Gastroesophageal sphincter (tissue), 4 donors: Measurements from ENCODE around the gene KNOP1. TPM values are rescaled to one million over a fixed set of nuclear protein-coding genes. Genes with fewer than 3 reads are reported as not detected.
A peak's percentile ranks its signal among the peaks of the same experiment; 100 is the strongest.

Experiments used
- ATAC-seq: fragments of 150-250 bp; one replicate; pipeline ENCODE4 v1.9.1; 2016; ENCODE audit warnings: mild to moderate bottlenecking, moderate library complexity
- H3K27ac ChIP-seq, 4 donors: fragments of 200-600 bp; sonication (generic) in 3 of 4; 1 replicate in 3 of 4; 2 replicates in 1 of 4; pipeline ENCODE4 v1.5.1; 2016 to 2019
- H3K27me3 ChIP-seq: fragments of 200-600 bp; sonication (generic); one replicate; pipeline ENCODE4 v1.5.1; 2019
- H3K36me3 ChIP-seq, 2 donors: fragments of 200-600 bp; sonication (generic); one replicate each; pipeline ENCODE4 v1.5.1; 2019; ENCODE audit warnings: control low read depth in 1 of 2
- H3K4me1 ChIP-seq, 3 donors: fragments of 200-600 bp; sonication (generic); 1 replicate in 2 of 3; 2 replicates in 1 of 3; pipeline ENCODE4 v1.5.1; 2016 to 2019; ENCODE audit warnings: control low read depth in 2 of 3
- H3K4me3 ChIP-seq, 2 donors: fragments of 200-600 bp; sonication (generic); one replicate each; pipeline ENCODE4 v1.5.1; 2019; ENCODE audit warnings: mild to moderate bottlenecking in 1 of 2, moderate library complexity in 1 of 2
- H3K9me3 ChIP-seq, 3 donors: fragments of 200-600 bp; sonication (generic); one replicate each; pipeline ENCODE4 v1.5.1; 2017 to 2019; ENCODE audit warnings: control low read depth in 2 of 3
- CTCF ChIP-seq, 4 experiments: fragments of 200-600 bp in 2 of 4; fragments of 450-650 bp in 2 of 4; sonication (generic) in 1 of 4; IDR thresholded peaks; one replicate each; pipeline ENCODE4 v1.5.1; 2017 to 2019; ENCODE audit warnings: antibody characterized with exemption in 4 of 4, mild to moderate bottlenecking in 2 of 4, moderate library complexity in 2 of 4
- EP300 ChIP-seq: sonication (generic); formaldehyde crosslinking; IDR thresholded peaks from one replicate; pipeline ENCODE4 v1.6.1; 2017; ENCODE audit warnings: antibody characterized with exemption, mild to moderate bottlenecking
- POLR2A ChIP-seq, 2 donors: fragments of 450-650 bp; IDR thresholded peaks; one replicate each; pipeline ENCODE4 v1.6.1; 2017; ENCODE audit warnings: antibody characterized with exemption in 2 of 2, mild to moderate bottlenecking in 2 of 2, moderate library complexity in 1 of 2
- POLR2AphosphoS5 ChIP-seq: sonication (generic); formaldehyde crosslinking; IDR thresholded peaks from one replicate; pipeline ENCODE4 v1.6.1; 2017; ENCODE audit warnings: antibody characterized with exemption
- WGBS, 2 donors: methylation state at CpG; one replicate each; pipeline ENCODE4 v1.1.5; 2018; ENCODE audit warnings: low coverage in 1 of 2; 5-methylcytosine and 5-hydroxymethylcytosine counted together
- total RNA-seq, 4 donors: library from RNA; depleted of rRNA; stranded (reverse); fragments of >200 nt; gene quantifications; one replicate each; pipeline ENCODE4 v1.1.0, GENCODE V29; 2016

Gene KNOP1
- total RNA-seq, 4 donors from 2014 or later, result 6.9 to 14.5 (median 11.9) TPM

GRCh38 chr16:19765860-19766553 is 48.0 kb upstream of the KNOP1 start:
- peak; percentile 16 for TF ChIP-seq POLR2AphosphoS5
- TF ChIP-seq EP300, result no peak
- Histone ChIP-seq H3K36me3 (no peaks in the 10 kb centered on the region), H3K4me3 (no peak overlapping the region), H3K9me3 (no peaks in the 10 kb centered on the region), H3K27ac (peak overlapping the region in 1 of 4 donors; percentile 1), H3K4me1 (peaks cover 0 to 16% (median 0%) of the 10 kb centered on the region in 3 donors), H3K27me3 (no peaks in the 10 kb centered on the region)
- peak; percentile 48 for ATAC-seq
- 49 to 54% methylated on average over 5 to 6 of the region's 6 CpGs for WGBS, 2 donors

GRCh38 chr16:19760356-19761060 is 42.5 kb upstream of the KNOP1 start:
- H3K27me3 ChIP-seq, result no peaks in the 10 kb centered on the region
- TF ChIP-seq CTCF (IDR thresholded peaks at IDR 0.05) (no peak), EP300 (no peak), POLR2AphosphoS5 (no peak), POLR2A (IDR thresholded peaks at IDR 0.05) (no peak)
- no peak for ATAC-seq
- 90 to 95% methylated on average over 5 of the region's 7 CpGs for WGBS, 2 donors
- no peak overlapping the region for H3K27ac ChIP-seq
- no peaks in the 10 kb centered on the region for H3K36me3 ChIP-seq
- no peaks in the 10 kb centered on the region for H3K9me3 ChIP-seq
- H3K4me3 ChIP-seq, result no peak overlapping the region
- H3K4me1 ChIP-seq, result peaks cover 0 to 5% (median 0%) of the 10 kb centered on the region in 3 donors

GRCh38 chr16:19757762-19758595 is 40.0 kb upstream of the KNOP1 start:
- TF ChIP-seq POLR2AphosphoS5 (no peak), POLR2A (IDR thresholded peaks at IDR 0.05) (no peak), EP300 (no peak), CTCF (IDR thresholded peaks at IDR 0.05) (no peak)
- H3K4me1 ChIP-seq, result peaks cover 0 to 5% (median 0%) of the 10 kb centered on the region in 3 donors
- H3K9me3 ChIP-seq, result no peaks in the 10 kb centered on the region
- H3K4me3 ChIP-seq, result no peak overlapping the region
- H3K27me3 ChIP-seq, result no peaks in the 10 kb centered on the region
- no peak for ATAC-seq
- H3K27ac ChIP-seq, result no peak overlapping the region
- H3K36me3 ChIP-seq, result no peaks in the 10 kb centered on the region
- WGBS, 2 donors, result 46 to 71% methylated on average over 8 of the region's 8 CpGs

- ATAC-seq, result no peak
- Histone ChIP-seq H3K4me1 (peaks cover 0 to 13% (median 0%) of the 10 kb centered on the region in 3 donors), H3K27me3 (no peaks in the 10 kb centered on the region), H3K9me3 (no peaks in the 10 kb centered on the region), H3K27ac (no peak overlapping the region), H3K4me3 (no peak overlapping the region), H3K36me3 (no peaks in the 10 kb centered on the region)
- TF ChIP-seq CTCF (IDR thresholded peaks at IDR 0.05) (no peak), EP300 (no peak), POLR2AphosphoS5 (no peak), POLR2A (IDR thresholded peaks at IDR 0.05) (no peak)
- WGBS, 2 donors, result 40 to 63% methylated on average over 1 to 5 of the region's 5 CpGs
Observed at GRCh38 chr16:19757026-19757425, 39.0 kb upstream of the KNOP1 start.

- ATAC-seq, result no peak
- Histone ChIP-seq H3K27ac (peak overlapping the region in 3 of 4 donors; percentile 5 to 47 (median 37)), H3K36me3 (no peaks in the 10 kb centered on the region), H3K9me3 (no peaks in the 10 kb centered on the region), H3K27me3 (no peaks in the 10 kb centered on the region), H3K4me1 (peaks cover 0 to 13% (median 0%) of the 10 kb centered on the region in 3 donors), H3K4me3 (no peak overlapping the region)
- 94 to 95% methylated on average over 2 to 3 of the region's 3 CpGs for WGBS, 2 donors
- TF ChIP-seq CTCF (IDR thresholded peaks at IDR 0.05) (no peak), POLR2A (IDR thresholded peaks at IDR 0.05) (no peak), POLR2AphosphoS5 (no peak), EP300 (no peak)
Observed at GRCh38 chr16:19755268-19755667, 37.2 kb upstream of the KNOP1 start.
